Caco-2 (cell line): ENCODE results near the gene STOX1. TPM values are rescaled to one million over a fixed set of nuclear protein-coding genes. Genes with fewer than 3 reads are reported as not detected.

ENCODE experiments used
- total RNA-seq: library from RNA; stranded (reverse); gene quantifications from 2 replicates; pipeline ENCODE4 v1.2.3, GENCODE V29; 2022

The STOX1 gene
- total RNA-seq, 1 experiment from 2014 or later = 8.5 TPM

Other genes with a start within 250 kb of the STOX1 start
- gene CCAR1, start 106.3 kb upstream of the STOX1 start, total RNA-seq = 180 and 189 TPM in 2 replicates
- 76.7 and 81.4 TPM in 2 replicates for gene DDX50, start 73.8 kb downstream of the STOX1 start, total RNA-seq
- gene DDX21, start 128.6 kb downstream of the STOX1 start, total RNA-seq = 239 and 243 TPM in 2 replicates
- 57.6 and 58.9 TPM in 2 replicates for gene KIFBP, start 161.3 kb downstream of the STOX1 start, total RNA-seq